Stimulated activated CD8-positive, alpha-beta memory T cell treated with anti-CD3 and anti-CD28 coated beads, Interleukin-7, amount 100 ng/mL, for 1 hour (primary cell): ENCODE data around the gene XRRA1.
"Not testable (repeated sequence)": the region's sequence is repeated elsewhere in the genome, so short reads cannot be mapped to it uniquely, and the experiment has no call there.

Experiments used
- DNase-seq, 2 donors: peaks; one replicate each; pipeline ENCODE4 v3.0.0-alpha.2; 2020; ENCODE audit warnings: low read depth in 2 of 2

Gene XRRA1, protein sequence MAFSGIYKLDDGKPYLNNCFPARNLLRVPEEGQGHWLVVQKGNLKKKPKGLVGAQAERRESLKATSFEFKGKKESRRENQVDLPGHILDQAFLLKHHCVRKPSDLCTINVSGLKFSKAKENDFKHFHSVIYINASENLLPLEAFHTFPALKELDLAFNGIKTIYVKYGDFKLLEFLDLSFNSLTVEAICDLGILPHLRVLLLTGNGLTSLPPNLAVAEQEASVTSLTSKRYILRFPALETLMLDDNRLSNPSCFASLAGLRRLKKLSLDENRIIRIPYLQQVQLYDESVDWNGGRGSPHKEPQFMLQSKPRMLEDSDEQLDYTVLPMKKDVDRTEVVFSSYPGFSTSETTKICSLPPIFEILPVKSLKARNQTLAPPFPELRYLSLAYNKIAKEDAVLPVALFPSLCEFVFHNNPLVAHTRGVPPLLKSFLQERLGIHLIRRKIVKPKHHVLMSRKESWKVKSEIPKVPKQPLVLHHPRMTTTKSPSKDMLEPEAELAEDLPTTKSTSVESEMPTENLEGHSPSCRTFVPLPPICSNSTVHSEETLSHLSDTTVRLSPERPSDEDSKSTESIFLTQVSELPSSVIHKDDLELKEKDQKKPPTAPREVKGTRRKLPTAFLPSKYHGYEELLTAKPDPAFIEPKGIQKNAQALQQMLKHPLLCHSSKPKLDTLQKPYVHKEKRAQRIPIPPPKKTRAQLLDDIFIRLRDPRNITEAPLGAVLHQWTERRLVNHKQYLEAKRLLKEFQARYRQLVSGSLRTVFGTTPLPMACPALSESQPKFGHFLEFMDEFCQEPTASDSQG

DNA sequence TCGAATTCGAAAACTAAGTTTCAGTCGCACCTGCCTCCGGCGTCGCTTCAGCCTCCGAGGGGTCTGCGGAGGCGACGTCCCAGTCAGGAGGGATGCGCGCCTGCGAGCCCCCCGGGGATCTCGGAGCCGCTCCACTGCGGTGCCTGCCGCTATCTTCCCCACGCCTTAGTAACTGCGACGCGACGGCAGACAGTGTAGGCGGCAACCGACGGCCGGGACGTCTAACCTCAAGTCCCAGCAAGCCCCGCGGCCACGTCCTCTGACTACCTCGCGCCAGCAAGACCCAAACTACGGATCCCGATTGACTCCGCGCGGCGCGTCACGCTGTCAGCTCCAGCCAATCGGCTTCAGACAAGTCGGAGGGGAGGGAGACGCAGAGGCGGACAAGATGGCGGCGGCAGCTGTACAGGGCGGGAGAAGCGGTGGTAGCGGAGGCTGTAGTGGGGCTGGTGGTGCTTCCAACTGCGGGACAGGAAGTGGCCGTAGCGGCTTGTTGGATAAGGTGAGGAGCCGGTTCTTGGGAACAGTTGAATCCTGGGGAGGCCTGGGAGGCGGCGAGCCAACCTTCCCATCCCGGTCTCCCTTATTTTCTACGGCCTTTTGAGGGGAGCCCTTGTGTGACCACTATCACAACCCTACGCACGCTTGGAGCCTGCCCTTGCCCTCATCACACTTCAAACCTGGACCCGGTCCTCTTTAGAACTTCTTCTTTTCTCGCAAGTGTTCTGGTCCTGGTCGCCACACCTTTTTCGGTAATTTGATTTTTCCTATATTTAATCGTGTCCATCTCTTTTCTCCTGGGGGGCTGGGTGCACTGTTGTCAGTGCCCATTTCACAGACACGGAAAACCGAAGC, at the start of gene XRRA1, which contains the start of gene SPCS2:
TSS of gene XRRA1 (minus strand) at position 194 of the 855 bp plus-strand sequence. CDS start 8,213 bp downstream, outside the sequence.
TSS of gene SPCS2 (plus strand) at position 369 of the 855 bp plus-strand sequence. CDS start at position 389, 20 bp downstream.
- peak; percentile 94 to 95 for DNase-seq

DNA sequence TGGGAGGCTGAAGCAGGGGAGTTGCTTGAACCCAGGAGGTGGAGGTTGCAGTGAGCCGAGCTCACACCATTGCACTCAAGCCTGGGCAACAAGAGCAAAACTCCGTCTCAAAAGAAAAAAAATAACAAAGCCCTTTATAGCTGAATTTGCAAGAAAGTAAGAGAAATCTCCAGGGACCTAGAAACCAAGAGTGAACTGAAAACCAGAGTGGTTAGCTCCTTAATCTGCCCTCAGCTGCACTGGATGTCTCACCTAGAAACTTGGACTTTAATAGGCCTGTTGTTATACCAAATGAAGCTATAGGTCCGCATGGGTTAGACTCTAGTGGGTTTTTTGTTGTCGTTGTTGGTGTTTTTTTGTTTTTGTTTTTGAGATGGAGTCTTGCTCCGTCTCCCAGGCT, 44.0 kb upstream of the XRRA1 start:
- no peak for DNase-seq

DNA sequence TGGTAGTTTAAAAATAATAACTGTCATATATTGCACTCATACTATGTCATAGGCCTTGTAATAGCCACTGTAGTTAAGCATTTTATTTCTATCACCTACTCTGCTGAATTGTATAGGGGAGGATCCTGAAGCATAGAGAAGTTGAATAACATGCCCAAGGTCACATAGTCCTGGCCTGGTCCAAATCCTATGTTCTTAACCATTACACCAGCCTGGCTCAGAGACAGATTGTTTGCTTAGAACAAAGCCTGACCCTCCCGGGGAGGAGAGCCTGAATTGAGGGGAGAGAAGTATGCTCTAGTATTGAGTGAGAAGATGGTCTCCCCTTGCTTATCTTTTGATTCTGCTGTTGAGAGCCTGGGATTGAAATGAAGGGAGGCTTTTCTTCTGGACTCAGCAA, 42.0 kb upstream of the XRRA1 start:
- DNase-seq = no peak

DNA sequence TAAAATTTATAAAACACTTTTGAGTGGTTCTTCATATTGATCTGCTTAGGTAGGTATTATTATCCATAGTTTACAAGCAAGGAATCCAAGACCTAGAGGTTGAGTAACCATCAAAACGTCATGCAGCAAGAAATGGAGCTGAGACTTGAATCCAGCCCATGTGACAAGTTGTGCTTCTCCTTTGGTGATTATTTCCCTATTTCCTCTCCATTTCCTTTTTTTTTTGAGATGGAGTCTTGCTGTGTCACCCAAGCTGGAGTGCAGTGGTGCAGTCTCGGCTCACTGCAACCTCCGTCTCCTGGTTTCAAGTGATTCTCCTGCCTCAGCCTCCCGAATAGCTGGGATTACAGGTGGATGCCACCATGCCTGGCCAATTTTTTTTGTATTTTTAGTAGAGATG, 41.3 kb upstream of the XRRA1 start:
- DNase-seq = not testable (repeated sequence)

DNA sequence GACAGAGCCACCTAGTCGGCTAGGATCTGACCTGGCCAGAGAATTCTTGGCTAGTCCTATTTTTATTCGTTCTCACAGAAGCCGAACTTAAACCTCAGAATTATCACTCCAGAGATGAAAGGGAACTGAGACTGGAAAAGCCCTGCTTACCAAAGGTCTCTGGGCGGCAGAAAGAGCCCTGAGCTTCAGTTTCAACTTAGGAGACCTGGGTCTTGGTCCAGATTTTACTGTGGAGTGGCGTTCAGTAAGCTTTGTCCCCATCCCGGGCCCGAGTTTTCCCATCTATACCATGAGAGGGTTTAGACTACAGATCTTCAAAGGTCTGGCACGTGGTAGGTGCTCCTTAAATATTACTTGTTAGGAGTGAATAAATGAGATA, 40.4 kb upstream of the XRRA1 start:
- no peak for DNase-seq

DNA sequence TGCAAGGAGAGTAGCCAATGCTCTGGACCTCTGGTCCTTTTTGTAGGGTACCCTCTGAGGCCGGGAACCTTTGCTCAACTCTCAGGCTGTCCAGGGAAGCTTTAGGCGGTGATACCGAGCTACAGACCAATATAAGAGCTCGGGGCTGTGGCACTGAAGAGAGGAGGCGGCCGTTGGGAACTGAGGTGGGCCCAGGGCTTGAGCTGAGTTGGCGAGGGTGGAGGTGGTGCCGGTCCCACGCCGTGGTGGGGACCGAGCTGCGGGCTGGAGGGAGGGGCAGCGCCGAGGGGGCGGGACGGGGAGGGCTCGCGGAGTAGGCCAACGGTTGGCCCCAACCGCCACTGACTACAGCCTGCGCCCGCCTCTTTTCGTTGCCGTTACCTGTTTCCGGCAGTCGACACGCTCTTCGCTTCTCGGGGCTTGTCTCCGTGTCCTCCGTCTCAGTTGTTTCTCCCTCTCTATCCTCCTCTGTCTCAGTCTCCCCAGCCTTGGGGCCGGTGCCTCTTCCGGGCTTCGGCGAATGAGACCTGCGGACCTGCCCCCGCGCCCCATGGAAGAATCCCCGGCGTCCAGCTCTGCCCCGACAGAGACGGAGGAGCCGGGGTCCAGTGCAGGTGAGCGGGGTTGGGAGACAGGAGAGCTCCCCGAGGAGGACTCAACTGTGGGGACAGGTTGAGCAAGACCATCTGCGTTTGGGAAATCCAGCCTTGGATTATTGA, 39.8 kb upstream of the XRRA1 start, which contains the start of gene NEU3:
TSS of gene NEU3 (plus strand) at position 393 of the 719 bp plus-strand sequence. CDS start at position 521, 128 bp downstream.
- DNase-seq = peak; percentile 66 to 71

DNA sequence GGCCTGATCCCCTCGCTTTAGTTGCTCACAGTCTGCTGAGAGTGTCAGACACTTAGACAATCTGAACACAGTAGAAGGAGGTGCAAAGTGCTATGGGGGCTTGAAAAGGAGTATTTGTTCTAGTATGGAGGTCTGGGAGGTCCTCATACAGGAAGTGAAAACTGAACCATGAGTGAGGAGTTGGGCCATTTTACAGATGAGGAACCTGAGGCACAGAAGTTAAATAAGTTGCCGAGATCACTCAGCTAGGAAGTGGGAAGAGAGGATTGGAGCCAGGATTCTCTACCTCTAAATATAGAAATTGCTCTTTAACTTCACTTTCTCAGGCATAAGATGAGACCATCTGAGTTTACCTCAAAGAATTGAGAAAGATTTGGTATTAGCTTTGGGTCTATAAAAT, 35.8 kb upstream of the XRRA1 start:
- no peak for DNase-seq

DNA sequence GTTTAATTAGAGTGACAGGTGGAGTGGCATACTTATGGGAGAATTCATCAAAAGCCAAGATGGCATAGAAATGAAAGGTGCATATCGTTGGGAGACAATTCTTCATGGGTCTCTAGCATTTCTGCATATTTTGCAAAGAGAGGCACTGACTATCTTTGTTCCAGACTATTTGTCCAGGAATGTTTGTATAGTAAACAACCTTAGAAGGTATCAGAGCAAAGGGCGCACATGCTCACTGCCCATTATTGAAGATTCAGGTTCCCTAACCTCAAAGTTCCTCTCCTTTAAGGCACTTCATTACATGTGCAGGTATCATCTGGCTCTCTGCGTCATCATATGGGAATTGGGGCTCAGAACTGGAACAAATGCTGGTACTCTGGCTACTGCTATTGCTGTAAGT, 35.2 kb upstream of the XRRA1 start:
- no peak for DNase-seq

DNA sequence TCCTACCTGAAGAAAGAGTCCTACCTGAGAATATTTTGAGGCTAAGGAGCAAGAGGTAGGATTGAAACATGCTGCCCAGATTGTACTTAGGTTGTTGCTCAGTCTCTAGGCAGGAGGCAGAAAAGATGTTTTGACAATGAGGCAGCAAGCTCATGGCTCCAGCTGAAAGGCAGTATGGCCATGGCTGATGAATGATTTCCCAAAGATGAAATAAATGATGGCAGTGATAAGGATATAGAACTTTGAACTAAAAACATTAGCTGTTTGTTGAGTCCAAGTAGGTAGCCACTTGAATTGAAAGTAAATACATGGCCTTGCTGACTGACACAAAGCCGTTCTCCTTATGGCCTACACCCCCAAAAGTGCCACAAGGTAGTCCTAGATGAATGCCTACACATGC, 33.0 kb upstream of the XRRA1 start:
- DNase-seq = no peak

DNA sequence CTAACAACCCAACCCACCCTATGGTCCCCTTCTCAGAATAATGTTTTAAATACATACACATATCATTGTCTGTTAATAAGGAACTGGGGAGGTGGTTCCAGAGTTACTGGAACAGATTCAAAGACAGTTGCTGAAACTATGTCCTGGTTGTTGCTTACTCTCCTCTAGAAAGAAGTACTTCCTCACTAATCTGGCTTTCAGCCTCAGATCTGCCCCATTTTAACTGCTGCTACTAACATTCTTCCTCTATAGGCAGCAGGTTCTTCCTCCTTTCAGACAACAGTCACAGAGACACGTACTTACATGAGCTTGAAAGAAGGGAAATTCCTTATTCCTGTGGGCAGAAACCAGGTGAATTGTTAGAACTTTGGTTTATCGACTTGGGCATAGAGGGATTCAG, 31.7 kb upstream of the XRRA1 start:
- no peak for DNase-seq

DNA sequence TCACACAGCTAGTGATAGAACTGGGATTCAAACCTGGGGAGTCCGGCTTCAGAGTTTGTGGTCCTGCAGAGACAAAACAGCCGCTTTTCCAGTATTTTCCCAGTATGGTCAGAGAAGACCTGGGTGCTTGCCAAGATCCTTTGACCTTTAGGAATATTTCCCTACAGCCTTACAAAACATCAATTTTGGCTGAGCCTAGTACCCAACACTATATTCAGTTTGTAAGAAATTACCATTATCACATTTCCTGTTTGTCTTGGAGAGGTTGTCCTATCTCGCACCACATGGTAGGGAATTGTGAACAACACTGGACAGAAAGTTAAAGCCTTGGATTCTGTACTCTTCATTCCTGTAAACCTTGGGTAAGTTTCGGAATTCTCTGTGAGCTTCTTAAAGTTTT, 29.1 kb upstream of the XRRA1 start:
- no peak for DNase-seq

DNA sequence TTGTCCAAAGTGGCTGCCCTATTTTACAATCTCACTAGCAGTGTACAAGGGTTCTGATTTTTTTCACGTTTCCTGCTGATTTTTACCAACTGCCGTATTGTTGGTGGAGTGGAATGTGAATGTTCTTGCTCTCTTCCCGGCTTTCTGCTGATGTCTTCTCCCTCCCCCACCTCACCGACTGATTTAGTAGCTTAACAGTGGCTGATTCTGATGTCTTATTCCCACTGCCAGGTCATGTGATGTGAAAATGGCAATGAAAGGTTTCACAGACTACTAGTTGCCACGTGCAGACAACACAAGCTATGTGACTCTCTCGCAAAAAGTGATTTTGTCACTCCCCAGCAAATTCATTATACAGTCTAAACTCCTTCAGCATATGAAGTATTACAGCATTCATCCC, 22.5 kb upstream of the XRRA1 start:
- DNase-seq = no peak

DNA sequence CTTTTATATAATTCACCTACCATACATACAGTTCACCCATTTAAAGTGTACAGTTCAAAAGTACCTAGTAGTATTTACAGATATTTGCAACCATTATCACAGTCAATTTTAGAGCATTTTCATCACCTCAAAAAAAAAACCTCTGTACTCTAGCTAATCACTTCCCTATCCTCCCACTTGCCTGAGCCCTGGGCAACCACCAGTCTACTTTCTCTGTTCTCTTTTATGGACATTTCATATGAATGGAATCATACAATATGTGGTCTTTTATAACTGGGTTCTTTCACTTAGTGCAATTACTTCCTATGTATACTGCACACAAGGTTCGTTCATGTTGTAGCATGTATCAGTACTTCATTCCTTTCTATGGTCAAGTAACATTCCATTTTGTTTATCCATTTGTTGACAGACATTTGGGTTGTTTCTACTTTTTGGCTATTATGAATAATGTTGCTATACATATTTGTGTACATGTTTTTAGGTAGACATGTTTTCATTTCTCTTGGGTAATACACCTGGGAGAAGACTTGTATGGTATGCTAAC, 22.0 kb upstream of the XRRA1 start:
- DNase-seq = no peak

DNA sequence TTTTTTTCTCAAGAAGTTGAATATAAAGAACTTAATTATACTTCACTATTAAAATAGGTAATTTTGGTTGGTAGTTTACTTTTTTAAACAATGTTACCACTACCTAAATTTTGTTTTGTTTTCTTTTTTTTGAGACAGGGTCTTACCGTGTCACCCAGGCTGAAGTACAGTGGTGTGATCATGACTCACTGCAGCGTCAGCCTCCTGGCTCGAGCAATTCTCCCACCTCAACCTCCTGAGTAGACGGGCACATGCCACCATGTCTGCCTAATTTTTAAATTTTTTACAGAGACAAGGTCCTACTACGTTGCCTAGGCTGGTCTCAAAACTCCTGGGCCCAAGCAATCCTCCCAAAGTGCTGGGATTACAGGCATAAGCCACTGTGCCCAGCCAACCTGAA, 17.8 kb upstream of the XRRA1 start:
- no peak for DNase-seq

DNA sequence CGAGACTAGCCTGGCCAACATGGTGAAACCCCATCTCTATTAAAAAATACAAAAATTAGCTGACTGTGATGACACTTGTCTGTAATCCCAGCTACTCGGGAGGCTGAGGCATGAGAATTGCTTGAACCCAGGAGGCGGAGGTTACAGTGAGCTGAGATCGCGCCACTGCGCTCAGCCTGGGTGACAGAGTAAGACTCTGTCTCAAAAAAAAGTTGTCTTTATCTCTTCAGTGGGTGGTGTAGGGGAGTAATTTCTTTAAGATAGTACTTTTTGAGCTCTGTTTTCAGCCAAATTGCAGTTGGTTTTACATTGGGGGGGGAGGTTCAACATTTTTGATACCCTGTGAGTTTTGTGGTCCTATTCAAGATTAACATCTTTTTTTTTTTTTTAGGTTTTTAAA, 11.2 kb upstream of the XRRA1 start:
- not testable (repeated sequence) for DNase-seq

DNA sequence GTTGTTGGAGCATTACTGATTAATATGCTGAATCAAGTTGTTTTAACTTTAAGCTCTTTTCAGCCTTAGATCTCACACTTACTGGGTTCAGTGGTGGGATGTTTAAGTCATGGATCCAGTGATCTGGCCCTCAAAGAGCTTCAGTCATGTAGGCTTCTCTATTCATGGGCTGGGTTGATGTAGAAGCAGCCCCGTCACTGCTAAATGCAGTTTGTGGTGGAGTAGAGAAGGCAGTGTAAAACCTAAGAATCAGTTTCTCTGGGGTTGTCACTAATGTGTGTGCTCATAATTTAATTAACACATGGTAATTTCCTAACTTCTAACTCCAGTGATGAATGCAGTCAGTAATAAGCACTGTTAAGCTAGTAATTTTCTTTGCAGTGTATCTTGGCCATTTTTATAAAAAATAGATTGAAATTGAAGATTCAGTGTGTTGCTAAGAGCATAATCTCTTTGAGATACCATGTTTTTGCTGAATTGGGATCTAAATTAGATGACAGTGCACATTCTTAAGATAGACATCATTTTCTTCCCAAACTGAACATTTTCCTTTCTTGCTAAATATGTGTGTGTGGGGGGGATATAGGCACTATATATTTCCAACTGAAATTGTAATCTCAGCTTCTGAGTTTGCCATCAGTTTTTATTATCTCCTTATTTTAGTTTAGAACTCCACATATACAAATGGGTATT, 9.2 kb upstream of the XRRA1 start:
- no peak for DNase-seq

DNA sequence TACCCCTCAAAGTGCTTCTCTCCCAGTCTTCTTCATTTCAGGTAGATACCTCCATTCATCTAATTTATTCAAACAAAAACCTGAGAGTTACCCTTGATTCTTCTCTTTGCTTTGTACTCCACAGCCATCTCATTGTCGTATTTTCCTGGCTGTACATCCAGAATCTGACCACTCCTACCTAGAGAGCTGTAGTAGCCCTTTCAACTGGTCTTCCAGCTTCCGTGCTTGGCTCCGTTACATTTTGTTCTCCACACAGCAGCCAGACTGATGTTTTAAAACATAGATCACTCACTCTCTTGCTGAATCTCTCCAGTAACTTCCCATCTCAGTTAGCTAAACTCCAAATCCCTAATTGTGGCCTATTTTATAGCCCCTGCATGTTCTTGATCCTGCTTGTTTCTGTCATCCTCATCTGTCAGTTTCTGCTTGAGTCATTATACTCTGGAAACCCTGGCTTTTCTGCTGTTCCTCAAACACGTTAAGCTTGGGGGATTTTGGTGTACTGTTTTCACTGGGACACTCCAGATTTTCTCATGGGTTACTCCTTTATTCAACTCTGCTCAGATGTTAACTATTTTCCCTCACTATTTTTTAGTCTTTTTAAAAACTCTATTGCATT, 7.6 kb upstream of the XRRA1 start:
- DNase-seq = no peak

DNA sequence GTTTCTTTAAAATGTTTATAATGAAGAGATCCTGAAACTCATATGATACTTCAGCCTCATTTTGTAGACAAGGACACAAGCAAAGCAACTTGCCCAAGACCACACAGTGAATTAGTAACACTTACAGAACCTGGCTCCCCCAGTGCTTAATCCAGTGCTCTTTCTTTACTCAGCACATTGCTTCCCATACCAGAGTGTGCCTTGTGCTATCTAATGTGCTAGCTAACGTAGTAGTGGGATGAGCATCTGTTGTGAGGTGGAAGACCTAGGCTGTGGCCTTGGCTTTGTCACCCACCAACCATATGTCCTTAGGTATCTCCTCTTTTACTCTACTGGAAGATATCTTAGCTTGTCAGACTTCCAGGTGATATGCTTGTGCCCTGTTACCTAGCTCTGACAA, 5.3 kb upstream of the XRRA1 start:
- DNase-seq = no peak

DNA sequence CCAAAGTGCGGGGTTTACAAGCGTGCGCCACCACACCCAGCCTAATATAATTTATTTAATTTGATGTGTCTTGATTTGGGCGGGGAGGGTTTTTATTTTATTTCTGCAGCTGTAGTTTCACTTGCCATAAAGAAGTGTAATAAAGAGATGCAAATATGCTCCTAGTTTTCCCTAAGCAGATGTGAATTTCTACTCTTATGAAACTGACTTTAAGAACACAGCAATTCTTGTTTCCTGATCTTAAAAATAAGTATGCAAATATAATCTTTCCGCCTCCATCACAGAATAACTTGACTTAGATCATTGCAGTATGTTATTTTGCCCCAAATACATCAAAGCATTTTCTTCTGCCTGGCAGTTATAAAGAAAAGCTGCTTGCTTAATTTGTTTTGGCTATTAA, 4.6 kb upstream of the XRRA1 start:
- no peak for DNase-seq

DNA sequence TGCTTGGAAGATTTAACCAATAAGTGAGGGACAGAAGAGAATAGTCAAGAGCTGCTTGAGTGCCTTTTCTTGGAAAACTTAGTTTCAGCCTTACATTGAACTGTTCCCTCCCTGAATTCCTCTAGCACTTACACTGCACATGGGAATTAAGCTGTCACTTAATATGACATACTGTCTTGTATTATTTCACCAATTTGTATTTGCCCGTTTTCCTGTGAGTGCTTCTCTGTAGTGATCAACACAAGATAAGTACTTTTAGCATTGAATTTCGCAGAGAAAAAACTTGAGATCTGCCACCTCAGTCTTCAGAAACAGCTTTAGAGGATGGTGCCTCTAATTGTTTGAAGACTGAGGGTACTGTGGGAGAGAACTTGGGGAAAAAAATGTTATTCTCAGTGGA, 3.9 kb upstream of the XRRA1 start:
- no peak for DNase-seq
